ENCODE measurements around the gene ESPNL. TPM values are rescaled to one million over a fixed set of nuclear protein-coding genes. Genes with fewer than 3 reads are reported as not detected.
A peak's percentile ranks its signal among the peaks of the same experiment; 100 is the strongest.

ESPNL gene
- total RNA-seq, 1 experiment from 2014 or later, result 0.85 TPM

DNA sequence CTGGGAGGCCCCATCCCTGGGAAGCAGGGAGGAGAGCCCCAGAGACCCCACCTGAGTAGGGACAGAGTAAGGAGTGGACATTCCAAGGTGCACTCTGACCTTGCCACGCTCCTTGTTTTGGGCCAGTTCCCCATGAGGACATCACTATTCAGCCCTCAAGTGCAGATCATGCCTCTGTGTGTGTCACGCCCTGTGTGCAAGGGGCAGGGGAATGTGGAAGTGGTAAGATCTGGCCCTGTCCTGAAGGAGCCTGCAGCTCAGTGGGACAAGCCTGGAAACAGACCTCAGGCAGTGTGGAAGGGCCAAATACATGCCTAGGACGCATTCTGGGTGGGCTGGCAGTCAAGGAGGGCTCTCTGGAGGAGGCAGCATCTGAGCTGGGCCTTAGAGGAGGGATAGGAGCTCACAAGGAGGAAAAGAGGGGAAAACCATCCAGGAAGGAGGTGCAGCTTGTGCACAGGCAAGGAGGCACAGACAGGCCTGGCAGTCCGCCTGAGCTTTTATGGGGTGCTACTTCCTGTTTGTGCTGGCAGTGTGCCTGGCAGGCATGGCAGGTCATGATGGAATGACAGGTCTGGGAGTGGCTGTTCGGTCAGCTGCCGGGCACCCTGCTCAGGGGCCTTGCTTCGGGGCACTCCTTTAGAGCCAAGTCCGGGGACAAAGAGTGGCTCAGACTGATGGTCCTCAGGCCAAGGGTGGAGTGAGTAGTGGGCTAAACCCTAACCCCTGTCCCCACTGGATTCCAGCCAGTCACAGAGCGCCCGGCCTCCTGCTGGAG, 41.6 kb downstream of the ESPNL start:
- BruUV-seq (replicated peaks), result no TSS peak
- Histone ChIP-seq H3K9me3 (ENCODE audit: control insufficient read depth, insufficient read depth, low read depth, low read length) (no peaks in the 10 kb centered on the region), H3K4me3 (ENCODE audit: low read depth in 2 of 2, low read length in 2 of 2) (no peak overlapping the region), H3K4me1 (ENCODE audit: control insufficient read depth, insufficient read depth, low read length) (peaks cover 35% of the 10 kb centered on the region), H3K27me3 (ENCODE audit: control insufficient read depth, insufficient read depth, low read length) (no peaks in the 10 kb centered on the region), H3K36me3 (ENCODE audit: control insufficient read depth, insufficient read depth, low read length) (no peaks in the 10 kb centered on the region), H3K27ac (ENCODE audit: low read length) (peak overlapping the region; percentile 69)
- TF ChIP-seq POLR2AphosphoS5 (IDR thresholded peaks at IDR 0.05; ENCODE audit: low read depth, low read length) (peak; percentile 57; the same call in 1 of the 2 replicates), TCF7L2 (IDR thresholded peaks at IDR 0.05; ENCODE audit: low read depth, low read length) (no peak)
- POLR2A ChIA-PET, result interaction anchor here (0.6 to 0.7 kb wide), 2 partner anchors 9 to 26 kb away, joined by 3 read pairs; no protein-coding TSS in a partner anchor
- peak; percentile 47 for DNase-seq (ENCODE audit: low read depth, low spot score)
- intact Hi-C loops (cut with micrococcal nuclease; ENCODE audit: unreplicated experiment), result no loop called here
- ATAC-seq, result peak; percentile 68
- CTCF ChIA-PET, result no interaction called here
- in situ Hi-C loops (cut with HindIII; ENCODE audit: low pct_unique_long_range_greater_than_20kb, low sequenced_read_pairs), result no loop called here

DNA sequence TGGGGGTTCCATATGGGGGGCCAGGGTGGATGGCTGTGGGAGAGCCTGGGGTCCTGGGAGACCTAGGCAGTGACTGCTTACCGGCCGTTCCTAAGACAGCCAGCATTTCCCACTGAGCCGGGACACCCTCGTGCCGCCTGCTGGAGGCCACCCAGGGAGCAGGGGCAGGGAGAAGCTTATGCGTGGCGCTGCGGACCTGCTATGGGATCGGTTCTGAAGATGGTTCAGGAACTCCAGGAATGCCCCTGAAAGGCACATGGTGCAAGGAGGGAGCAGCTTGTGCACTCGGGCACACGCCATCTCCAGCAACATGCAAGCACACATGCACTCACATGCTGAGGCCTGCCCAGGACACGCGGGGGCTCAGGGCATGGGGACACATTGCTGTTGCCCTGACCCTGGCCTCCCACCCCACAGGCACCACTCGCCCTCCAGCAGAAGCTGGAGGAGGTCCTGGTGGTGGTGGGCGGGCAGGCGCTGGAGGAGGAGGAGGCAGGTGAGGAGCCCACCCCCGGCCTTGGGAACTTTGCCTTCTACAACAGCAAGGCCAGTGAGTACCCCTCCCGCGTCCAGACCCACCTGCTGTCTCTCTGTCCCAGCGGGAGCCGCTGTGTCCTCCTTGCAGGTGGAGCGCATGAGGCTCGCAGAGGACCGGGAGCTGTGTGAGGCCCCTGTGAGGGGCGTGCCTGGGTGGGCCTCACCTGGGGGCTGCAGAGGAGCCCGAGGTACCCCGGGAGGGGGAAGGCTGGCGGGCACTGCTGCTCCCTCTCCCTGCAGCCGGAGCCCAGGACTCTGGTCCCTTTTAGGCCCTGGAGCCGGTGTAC, 42.5 kb downstream of the ESPNL start:
- CTCF ChIA-PET, result no interaction called here
- no TSS peak for BruUV-seq (replicated peaks)
- Histone ChIP-seq H3K4me3 (ENCODE audit: low read depth in 2 of 2, low read length in 2 of 2) (no peak overlapping the region), H3K27me3 (ENCODE audit: control insufficient read depth, insufficient read depth, low read length) (no peaks in the 10 kb centered on the region), H3K4me1 (ENCODE audit: control insufficient read depth, insufficient read depth, low read length) (peaks cover 35% of the 10 kb centered on the region), H3K27ac (ENCODE audit: low read length) (peak overlapping the region; percentile 69), H3K9me3 (ENCODE audit: control insufficient read depth, insufficient read depth, low read depth, low read length) (no peaks in the 10 kb centered on the region), H3K36me3 (ENCODE audit: control insufficient read depth, insufficient read depth, low read length) (no peaks in the 10 kb centered on the region)
- in situ Hi-C loops (cut with HindIII; ENCODE audit: low pct_unique_long_range_greater_than_20kb, low sequenced_read_pairs) (no loop called here), intact Hi-C loops (cut with micrococcal nuclease; ENCODE audit: unreplicated experiment) (no loop called here)
- TF ChIP-seq SIN3A (IDR thresholded peaks at IDR 0.05; ENCODE audit: borderline replicate concordance, insufficient read depth, low read depth, low read length) (no peak), TCF7L2 (IDR thresholded peaks at IDR 0.05; ENCODE audit: low read depth, low read length) (no peak), POLR2AphosphoS5 (IDR thresholded peaks at IDR 0.05; ENCODE audit: low read depth, low read length) (no peak)
- TF ChIP-seq, protein P1, sequence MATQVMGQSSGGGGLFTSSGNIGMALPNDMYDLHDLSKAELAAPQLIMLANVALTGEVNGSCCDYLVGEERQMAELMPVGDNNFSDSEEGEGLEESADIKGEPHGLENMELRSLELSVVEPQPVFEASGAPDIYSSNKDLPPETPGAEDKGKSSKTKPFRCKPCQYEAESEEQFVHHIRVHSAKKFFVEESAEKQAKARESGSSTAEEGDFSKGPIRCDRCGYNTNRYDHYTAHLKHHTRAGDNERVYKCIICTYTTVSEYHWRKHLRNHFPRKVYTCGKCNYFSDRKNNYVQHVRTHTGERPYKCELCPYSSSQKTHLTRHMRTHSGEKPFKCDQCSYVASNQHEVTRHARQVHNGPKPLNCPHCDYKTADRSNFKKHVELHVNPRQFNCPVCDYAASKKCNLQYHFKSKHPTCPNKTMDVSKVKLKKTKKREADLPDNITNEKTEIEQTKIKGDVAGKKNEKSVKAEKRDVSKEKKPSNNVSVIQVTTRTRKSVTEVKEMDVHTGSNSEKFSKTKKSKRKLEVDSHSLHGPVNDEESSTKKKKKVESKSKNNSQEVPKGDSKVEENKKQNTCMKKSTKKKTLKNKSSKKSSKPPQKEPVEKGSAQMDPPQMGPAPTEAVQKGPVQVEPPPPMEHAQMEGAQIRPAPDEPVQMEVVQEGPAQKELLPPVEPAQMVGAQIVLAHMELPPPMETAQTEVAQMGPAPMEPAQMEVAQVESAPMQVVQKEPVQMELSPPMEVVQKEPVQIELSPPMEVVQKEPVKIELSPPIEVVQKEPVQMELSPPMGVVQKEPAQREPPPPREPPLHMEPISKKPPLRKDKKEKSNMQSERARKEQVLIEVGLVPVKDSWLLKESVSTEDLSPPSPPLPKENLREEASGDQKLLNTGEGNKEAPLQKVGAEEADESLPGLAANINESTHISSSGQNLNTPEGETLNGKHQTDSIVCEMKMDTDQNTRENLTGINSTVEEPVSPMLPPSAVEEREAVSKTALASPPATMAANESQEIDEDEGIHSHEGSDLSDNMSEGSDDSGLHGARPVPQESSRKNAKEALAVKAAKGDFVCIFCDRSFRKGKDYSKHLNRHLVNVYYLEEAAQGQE (IDR thresholded peaks at IDR 0.05; ENCODE audit: insufficient read depth in 1 of 2, low read depth in 2 of 2, low read length in 1 of 2), result no peak
- TF ChIP-seq, protein P2, sequence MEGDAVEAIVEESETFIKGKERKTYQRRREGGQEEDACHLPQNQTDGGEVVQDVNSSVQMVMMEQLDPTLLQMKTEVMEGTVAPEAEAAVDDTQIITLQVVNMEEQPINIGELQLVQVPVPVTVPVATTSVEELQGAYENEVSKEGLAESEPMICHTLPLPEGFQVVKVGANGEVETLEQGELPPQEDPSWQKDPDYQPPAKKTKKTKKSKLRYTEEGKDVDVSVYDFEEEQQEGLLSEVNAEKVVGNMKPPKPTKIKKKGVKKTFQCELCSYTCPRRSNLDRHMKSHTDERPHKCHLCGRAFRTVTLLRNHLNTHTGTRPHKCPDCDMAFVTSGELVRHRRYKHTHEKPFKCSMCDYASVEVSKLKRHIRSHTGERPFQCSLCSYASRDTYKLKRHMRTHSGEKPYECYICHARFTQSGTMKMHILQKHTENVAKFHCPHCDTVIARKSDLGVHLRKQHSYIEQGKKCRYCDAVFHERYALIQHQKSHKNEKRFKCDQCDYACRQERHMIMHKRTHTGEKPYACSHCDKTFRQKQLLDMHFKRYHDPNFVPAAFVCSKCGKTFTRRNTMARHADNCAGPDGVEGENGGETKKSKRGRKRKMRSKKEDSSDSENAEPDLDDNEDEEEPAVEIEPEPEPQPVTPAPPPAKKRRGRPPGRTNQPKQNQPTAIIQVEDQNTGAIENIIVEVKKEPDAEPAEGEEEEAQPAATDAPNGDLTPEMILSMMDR (IDR thresholded peaks at IDR 0.05), result no peak
- DNase-seq (ENCODE audit: low read depth, low spot score), result no peak
- ATAC-seq, result peak; percentile 54
- POLR2A ChIA-PET, result interaction anchor here (0.7 kb wide), 1 partner anchor 26 kb away, joined by 3 read pairs; no protein-coding TSS in a partner anchor

All from Panc1 (cell line).